ENCODE measurements around the gene PAM. TPM values are rescaled to one million over a fixed set of nuclear protein-coding genes. Genes with fewer than 3 reads are reported as not detected.

Gene PAM
- total RNA-seq, 6 experiments from 2014 or later, result 164 to 266 (median 182) TPM

- no peaks in the 10 kb centered on the region; the same call in 1 of the 2 replicates for H3K36me3 Mint-ChIP-seq (ENCODE audit: low read depth)
- TF ChIP-seq CTCF (IDR thresholded peaks at IDR 0.05), result no peak
- no peak for DNase-seq
- H3K27me3 Mint-ChIP-seq (ENCODE audit: insufficient read depth), result no peaks in the 10 kb centered on the region
- peak overlapping the region; percentile 28; the same call in 1 of the 2 replicates for H3K27ac Mint-ChIP-seq
- H3K4me3 Mint-ChIP-seq, result peak overlapping the region; percentile 29
- peaks cover 67% of the 10 kb centered on the region for H3K4me1 Mint-ChIP-seq (ENCODE audit: low read depth)
- no peaks in the 10 kb centered on the region for H3K9me3 Mint-ChIP-seq
Measured at GRCh38 chr5:102716017-102716416, 39.1 kb upstream of the PAM start.

- H3K27me3 Mint-ChIP-seq (ENCODE audit: insufficient read depth), result no peaks in the 10 kb centered on the region
- no peak for TF ChIP-seq CTCF (IDR thresholded peaks at IDR 0.05)
- no peaks in the 10 kb centered on the region; the same call in 1 of the 2 replicates for H3K36me3 Mint-ChIP-seq (ENCODE audit: low read depth)
- H3K9me3 Mint-ChIP-seq, result no peaks in the 10 kb centered on the region
- DNase-seq, result peak; percentile 26
- H3K27ac Mint-ChIP-seq, result peak overlapping the region; percentile 24; the same call in 1 of the 2 replicates
- H3K4me1 Mint-ChIP-seq (ENCODE audit: low read depth), result peaks cover 88% of the 10 kb centered on the region
- no peak overlapping the region for H3K4me3 Mint-ChIP-seq
Measured at GRCh38 chr5:102718819-102719218, 36.3 kb upstream of the PAM start.

- Mint-ChIP-seq H3K36me3 (ENCODE audit: low read depth) (no peaks in the 10 kb centered on the region; the same call in 1 of the 2 replicates), H3K9me3 (no peaks in the 10 kb centered on the region), H3K27me3 (ENCODE audit: insufficient read depth) (no peaks in the 10 kb centered on the region), H3K27ac (no peak overlapping the region), H3K4me3 (no peak overlapping the region), H3K4me1 (ENCODE audit: low read depth) (peaks cover 89% of the 10 kb centered on the region)
- no peak for DNase-seq
- no peak for TF ChIP-seq CTCF (IDR thresholded peaks at IDR 0.05)
Measured at GRCh38 chr5:102719886-102720285, 35.2 kb upstream of the PAM start.

GRCh38 chr5:102720969-102721368 is 34.1 kb upstream of the PAM start:
- no peak for TF ChIP-seq CTCF (IDR thresholded peaks at IDR 0.05)
- H3K4me1 Mint-ChIP-seq (ENCODE audit: low read depth), result peaks cover 83% of the 10 kb centered on the region
- no peak overlapping the region for H3K4me3 Mint-ChIP-seq
- H3K27ac Mint-ChIP-seq, result no peak overlapping the region
- DNase-seq, result no peak
- no peaks in the 10 kb centered on the region; the same call in 1 of the 2 replicates for H3K36me3 Mint-ChIP-seq (ENCODE audit: low read depth)
- no peaks in the 10 kb centered on the region for H3K27me3 Mint-ChIP-seq (ENCODE audit: insufficient read depth)
- H3K9me3 Mint-ChIP-seq, result no peaks in the 10 kb centered on the region

GRCh38 chr5:102722931-102723330 is 32.2 kb upstream of the PAM start:
- Mint-ChIP-seq H3K27ac (peak overlapping the region; percentile 62), H3K9me3 (no peaks in the 10 kb centered on the region), H3K4me3 (peak overlapping the region; percentile 15; the same call in 1 of the 2 replicates), H3K4me1 (ENCODE audit: low read depth) (peaks cover 70% of the 10 kb centered on the region), H3K36me3 (ENCODE audit: low read depth) (no peaks in the 10 kb centered on the region; the same call in 1 of the 2 replicates), H3K27me3 (ENCODE audit: insufficient read depth) (no peaks in the 10 kb centered on the region)
- peak; percentile 70 for DNase-seq
- TF ChIP-seq CTCF (IDR thresholded peaks at IDR 0.05), result no peak

GRCh38 chr5:102731693-102732092 is 23.4 kb upstream of the PAM start:
- TF ChIP-seq CTCF (IDR thresholded peaks at IDR 0.05), result no peak
- Mint-ChIP-seq H3K27me3 (ENCODE audit: insufficient read depth) (no peaks in the 10 kb centered on the region; the same call in none of the 2 replicates), H3K4me1 (ENCODE audit: low read depth) (no peaks in the 10 kb centered on the region)

More at GRCh38 chr5:102731693-102732092, 23.4 kb upstream of the PAM start:
- DNase-seq, result no peak
- no peaks in the 10 kb centered on the region for H3K9me3 Mint-ChIP-seq
- H3K4me3 Mint-ChIP-seq, result no peak overlapping the region
- H3K27ac Mint-ChIP-seq, result no peak overlapping the region
- H3K36me3 Mint-ChIP-seq (ENCODE audit: low read depth), result no peaks in the 10 kb centered on the region
